ENCODE results near the gene TRAF4. TPM values are rescaled to one million over a fixed set of nuclear protein-coding genes. Genes with fewer than 3 reads are reported as not detected.

The TRAF4 gene
- polyA plus RNA-seq, 4 donors, result 58.8 to 203 (median 128) TPM

DNA sequence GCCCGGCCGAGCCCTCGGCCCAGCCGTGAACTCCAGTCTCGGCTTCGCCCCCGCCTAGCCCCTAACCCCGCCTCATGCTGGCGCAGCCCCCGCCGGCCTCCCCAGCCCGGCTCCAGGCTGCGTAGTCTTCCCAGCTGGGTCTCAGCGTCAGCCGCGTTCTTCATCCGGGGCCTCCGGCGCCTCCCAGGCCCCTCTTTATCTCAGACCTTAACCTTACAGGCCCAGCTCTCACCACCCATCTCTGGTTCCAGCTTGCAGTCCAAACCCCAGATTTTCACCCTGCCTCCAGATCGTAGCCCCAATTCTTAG is 32.1 kb upstream of the TRAF4 start, which contains the start of gene PROCA1:
TSS of gene PROCA1 (minus strand) at position 166 of the 309 bp plus-strand sequence. CDS start 228 bp downstream, outside the sequence.
- no peak for DNase-seq
- WGBS, 3 donors, result 2 to 7% (median 5%) methylated on average over 20 of the region's 20 CpGs
- Histone ChIP-seq H3K27me3 (ENCODE audit: control insufficient read depth in 3 of 3, insufficient read depth in 3 of 3, low read length in 3 of 3) (peaks cover 0 to 1% (median 0%) of the 10 kb centered on the region in 3 donors), H3K27ac (ENCODE audit: low read depth in 1 of 3, low read length in 2 of 3) (peak within 1 kb of the TSS; percentile 79 to 94 (median 91)), H3K4me3 (ENCODE audit: low read depth in 1 of 3, low read length in 3 of 3) (peak within 1 kb of the TSS; percentile 48 to 60 (median 52)), H3K4me1 (ENCODE audit: control insufficient read depth in 3 of 3, insufficient read depth in 2 of 3, low read depth in 1 of 3, low read length in 2 of 3) (peaks cover 0 to 23% (median 2%) of the 10 kb centered on the region in 3 donors), H3K36me3 (ENCODE audit: control insufficient read depth in 3 of 3, insufficient read depth in 2 of 3, low read depth in 1 of 3, low read length in 3 of 3) (peaks cover 0 to 33% (median 0%) of the 10 kb centered on the region in 3 donors), H3K9me3 (ENCODE audit: control insufficient read depth in 2 of 2, insufficient read depth in 1 of 2, low read depth in 1 of 2, low read length in 1 of 2) (no peaks in the 10 kb centered on the region)
- no peak for FAIRE-seq

- peak overlapping the region; percentile 24 to 53 (median 52) for H3K4me3 ChIP-seq (ENCODE audit: low read depth in 1 of 3, low read length in 3 of 3)
- H3K27ac ChIP-seq (ENCODE audit: low read depth in 1 of 3, low read length in 2 of 3), result peak overlapping the region in 2 of 3 donors; percentile 88 to 94
- H3K36me3 ChIP-seq (ENCODE audit: control insufficient read depth in 3 of 3, insufficient read depth in 2 of 3, low read depth in 1 of 3, low read length in 3 of 3), result peaks cover 0 to 33% (median 0%) of the 10 kb centered on the region in 3 donors
- WGBS, 3 donors, result 35 to 55% (median 52%) methylated on average over 33 to 34 of the region's 34 CpGs
- DNase-seq (no peak), FAIRE-seq (no peak)
- H3K27me3 ChIP-seq (ENCODE audit: control insufficient read depth in 3 of 3, insufficient read depth in 3 of 3, low read length in 3 of 3), result peaks cover 0 to 5% (median 0%) of the 10 kb centered on the region in 3 donors
- H3K9me3 ChIP-seq (ENCODE audit: control insufficient read depth in 2 of 2, insufficient read depth in 1 of 2, low read depth in 1 of 2, low read length in 1 of 2), result no peaks in the 10 kb centered on the region
- H3K4me1 ChIP-seq (ENCODE audit: control insufficient read depth in 3 of 3, insufficient read depth in 2 of 3, low read depth in 1 of 3, low read length in 2 of 3), result peaks cover 0 to 27% (median 2%) of the 10 kb centered on the region in 3 donors
These were observed 31.6 kb upstream of the TRAF4 start for GRCh38 chr17:28712032-28712704.

GRCh38 chr17:28712705-28713415 is 31.0 kb upstream of the TRAF4 start:
- 71 to 79% (median 76%) methylated on average over 7 of the region's 7 CpGs for WGBS, 3 donors
- Histone ChIP-seq H3K4me1 (ENCODE audit: control insufficient read depth in 3 of 3, insufficient read depth in 2 of 3, low read depth in 1 of 3, low read length in 2 of 3) (peaks cover 0 to 30% (median 2%) of the 10 kb centered on the region in 3 donors), H3K27ac (ENCODE audit: low read depth in 1 of 3, low read length in 2 of 3) (no peak overlapping the region), H3K27me3 (ENCODE audit: control insufficient read depth in 3 of 3, insufficient read depth in 3 of 3, low read length in 3 of 3) (peaks cover 0 to 5% (median 3%) of the 10 kb centered on the region in 3 donors), H3K9me3 (ENCODE audit: control insufficient read depth in 2 of 2, insufficient read depth in 1 of 2, low read depth in 1 of 2, low read length in 1 of 2) (no peaks in the 10 kb centered on the region), H3K36me3 (ENCODE audit: control insufficient read depth in 3 of 3, insufficient read depth in 2 of 3, low read depth in 1 of 3, low read length in 3 of 3) (peaks cover 0 to 33% (median 0%) of the 10 kb centered on the region in 3 donors), H3K4me3 (ENCODE audit: low read depth in 1 of 3, low read length in 3 of 3) (no peak overlapping the region)
- FAIRE-seq (no peak), DNase-seq (no peak)

GRCh38 chr17:28714281-28714680 is 29.5 kb upstream of the TRAF4 start:
- no peak overlapping the region for H3K4me3 ChIP-seq (ENCODE audit: low read depth in 1 of 3, low read length in 3 of 3)
- H3K27me3 ChIP-seq (ENCODE audit: control insufficient read depth in 3 of 3, insufficient read depth in 3 of 3, low read length in 3 of 3), result peaks cover 0 to 5% (median 3%) of the 10 kb centered on the region in 3 donors
- H3K9me3 ChIP-seq (ENCODE audit: control insufficient read depth in 2 of 2, insufficient read depth in 1 of 2, low read depth in 1 of 2, low read length in 1 of 2), result no peaks in the 10 kb centered on the region
- no peak overlapping the region for H3K27ac ChIP-seq (ENCODE audit: low read depth in 1 of 3, low read length in 2 of 3)
- peaks cover 0 to 45% (median 2%) of the 10 kb centered on the region in 3 donors for H3K4me1 ChIP-seq (ENCODE audit: control insufficient read depth in 3 of 3, insufficient read depth in 2 of 3, low read depth in 1 of 3, low read length in 2 of 3)
- peaks cover 0 to 33% (median 0%) of the 10 kb centered on the region in 3 donors for H3K36me3 ChIP-seq (ENCODE audit: control insufficient read depth in 3 of 3, insufficient read depth in 2 of 3, low read depth in 1 of 3, low read length in 3 of 3)
- WGBS, 3 donors, result 78 to 90% (median 81%) methylated on average over 3 of the region's 3 CpGs
- FAIRE-seq, result no peak
- DNase-seq, result no peak

DNA sequence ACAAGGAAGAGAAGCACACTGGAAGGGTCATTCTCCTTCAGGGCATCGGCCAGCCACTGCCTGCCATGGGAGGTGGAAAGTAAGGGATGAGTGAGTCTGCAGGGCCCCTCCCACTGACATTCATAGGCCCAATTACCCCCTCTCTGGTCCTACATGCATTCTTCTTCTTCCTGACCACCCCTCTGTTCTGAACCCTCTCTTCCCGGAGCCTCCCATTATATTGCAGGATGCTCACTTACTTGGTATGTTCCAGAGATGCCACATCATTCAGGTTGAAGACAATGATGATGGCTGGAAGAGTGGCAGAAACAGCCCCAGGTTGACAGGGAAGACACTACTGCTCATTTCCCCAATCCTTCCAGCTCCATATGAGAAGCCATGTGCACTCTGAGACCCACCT is 28.6 kb upstream of the TRAF4 start:
- FAIRE-seq (no peak), DNase-seq (no peak)
- H3K9me3 ChIP-seq (ENCODE audit: control insufficient read depth in 2 of 2, insufficient read depth in 1 of 2, low read depth in 1 of 2, low read length in 1 of 2), result no peaks in the 10 kb centered on the region
- H3K27me3 ChIP-seq (ENCODE audit: control insufficient read depth in 3 of 3, insufficient read depth in 3 of 3, low read length in 3 of 3), result peaks cover 0 to 5% (median 3%) of the 10 kb centered on the region in 3 donors
- no peak overlapping the region for H3K27ac ChIP-seq (ENCODE audit: low read depth in 1 of 3, low read length in 2 of 3)
- H3K4me3 ChIP-seq (ENCODE audit: low read depth in 1 of 3, low read length in 3 of 3), result no peak overlapping the region
- WGBS, 3 donors, result 85 to 98% (median 86%) methylated on average over 2 of the region's 2 CpGs
- H3K36me3 ChIP-seq (ENCODE audit: control insufficient read depth in 3 of 3, insufficient read depth in 2 of 3, low read depth in 1 of 3, low read length in 3 of 3), result peaks cover 0 to 33% (median 0%) of the 10 kb centered on the region in 3 donors
- peaks cover 0 to 41% (median 2%) of the 10 kb centered on the region in 3 donors for H3K4me1 ChIP-seq (ENCODE audit: control insufficient read depth in 3 of 3, insufficient read depth in 2 of 3, low read depth in 1 of 3, low read length in 2 of 3)

GRCh38 chr17:28716740-28717577 is 26.9 kb upstream of the TRAF4 start:
- Histone ChIP-seq H3K27me3 (ENCODE audit: control insufficient read depth in 3 of 3, insufficient read depth in 3 of 3, low read length in 3 of 3) (peaks cover 0 to 5% (median 3%) of the 10 kb centered on the region in 3 donors), H3K9me3 (ENCODE audit: control insufficient read depth in 2 of 2, insufficient read depth in 1 of 2, low read depth in 1 of 2, low read length in 1 of 2) (no peaks in the 10 kb centered on the region), H3K4me3 (ENCODE audit: low read depth in 1 of 3, low read length in 3 of 3) (peak overlapping the region; percentile 16 to 75 (median 26)), H3K36me3 (ENCODE audit: control insufficient read depth in 3 of 3, insufficient read depth in 2 of 3, low read depth in 1 of 3, low read length in 3 of 3) (peaks cover 0 to 47% (median 3%) of the 10 kb centered on the region in 3 donors), H3K27ac (ENCODE audit: low read depth in 1 of 3, low read length in 2 of 3) (peak overlapping the region in 2 of 3 donors; percentile 88 to 95), H3K4me1 (ENCODE audit: control insufficient read depth in 3 of 3, insufficient read depth in 2 of 3, low read depth in 1 of 3, low read length in 2 of 3) (peaks cover 2 to 39% (median 2%) of the 10 kb centered on the region in 3 donors)
- FAIRE-seq (no peak), DNase-seq (peak in 1 of 2 donors; percentile 64)
- 24 to 38% (median 34%) methylated on average over 63 of the region's 63 CpGs for WGBS, 3 donors

DNA sequence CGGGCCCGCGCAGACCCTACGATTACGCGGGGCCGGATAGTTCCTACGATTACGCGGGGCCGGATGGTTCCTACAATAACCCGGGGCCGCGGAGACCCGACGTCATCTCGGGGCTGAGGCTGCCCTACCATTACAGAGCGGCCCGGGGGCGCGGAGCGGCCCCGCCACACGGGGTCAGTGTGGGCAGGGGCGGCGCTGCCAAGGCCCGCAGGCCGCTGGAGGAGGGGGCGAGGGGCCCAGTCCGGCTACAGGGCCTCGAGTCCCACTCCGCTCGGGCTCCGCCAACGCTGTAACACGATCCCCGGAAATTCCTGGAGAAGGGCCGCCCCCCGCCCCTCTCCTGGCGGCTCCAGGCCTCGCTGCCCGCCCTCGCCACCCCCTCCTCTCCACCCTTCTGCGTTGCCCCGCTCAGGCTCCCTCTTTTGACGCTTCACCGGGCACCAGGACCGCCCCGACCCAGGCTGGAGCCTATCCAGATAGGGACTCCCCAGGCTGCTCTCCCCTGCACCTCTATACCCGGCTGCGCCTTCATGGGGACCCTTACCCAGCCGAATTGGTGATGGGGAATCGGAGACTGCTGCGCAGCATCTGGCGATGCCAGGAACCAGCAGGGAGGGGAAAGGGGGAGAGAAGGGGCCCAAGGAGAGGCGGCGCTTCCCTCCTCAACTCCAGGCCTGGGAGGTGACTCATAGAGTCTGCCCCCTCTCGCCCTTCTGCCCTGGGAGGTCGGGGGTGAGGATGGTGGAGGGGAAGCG is 26.1 kb upstream of the TRAF4 start, which contains the start of gene RAB34:
TSS of gene RAB34 (minus strand) at position 291 of the 755 bp plus-strand sequence. CDS start 602 bp downstream, outside the sequence.
- WGBS, 3 donors, result 9 to 24% (median 18%) methylated on average over 35 to 60 of the region's 60 CpGs
- peaks cover 0 to 44% (median 2%) of the 10 kb centered on the region in 3 donors for H3K4me1 ChIP-seq (ENCODE audit: control insufficient read depth in 3 of 3, insufficient read depth in 2 of 3, low read depth in 1 of 3, low read length in 2 of 3)
- no peak for FAIRE-seq

More for the DNA sequence above, 26.1 kb upstream of the TRAF4 start, which contains the start of gene RAB34:
- Histone ChIP-seq H3K4me3 (ENCODE audit: low read depth in 1 of 3, low read length in 3 of 3) (peak within 1 kb of the TSS; percentile 16 to 75 (median 26)), H3K36me3 (ENCODE audit: control insufficient read depth in 3 of 3, insufficient read depth in 2 of 3, low read depth in 1 of 3, low read length in 3 of 3) (peaks cover 0 to 52% (median 3%) of the 10 kb centered on the region in 3 donors), H3K27ac (ENCODE audit: low read depth in 1 of 3, low read length in 2 of 3) (peak within 1 kb of the TSS in 2 of 3 donors; percentile 88 to 95), H3K9me3 (ENCODE audit: control insufficient read depth in 2 of 2, insufficient read depth in 1 of 2, low read depth in 1 of 2, low read length in 1 of 2) (no peaks in the 10 kb centered on the region), H3K27me3 (ENCODE audit: control insufficient read depth in 3 of 3, insufficient read depth in 3 of 3, low read length in 3 of 3) (peaks cover 0 to 5% (median 3%) of the 10 kb centered on the region in 3 donors)
- peak in 1 of 2 donors; percentile 85 for DNase-seq
